Caco-2 (cell line): ENCODE measurements around the gene ACTA1. TPM values are rescaled to one million over a fixed set of nuclear protein-coding genes. Genes with fewer than 3 reads are reported as not detected.

Experiments used
- BruUV-seq: library from RNA; stranded (reverse); fragments of 400-500 nt; replicated peaks from 2 replicates; lab custom pipeline; 2021; lab: Mats Ljungman, UMichigan
- CTCF ChIA-PET: fragments of 300-600 bp; sonication (Branson Sonifier 250); formaldehyde crosslinking; loops from one replicate; lab custom pipeline; 2022; ENCODE audit warnings: antibody characterized with exemption; lab: Charles Lee
- POLR2A ChIA-PET: fragments of 300-600 bp; sonication (Branson Sonifier 250); formaldehyde crosslinking; loops from one replicate; lab custom pipeline; 2022; ENCODE audit warnings: antibody characterized with exemption; lab: Charles Lee
- DNase-seq, 2 experiments: peaks; one replicate each; pipeline versions ENCODE4 v3.0.0 to v3.0.0-alpha.2; 2020 to 2022
- H3K27me3 ChIP-seq: replicated peaks from 2 replicates; pipeline ENCODE4 v1.6.0; 2011; ENCODE audit warnings: low read length; ENCODE audit not compliant: control insufficient read depth, insufficient read depth
- H3K36me3 ChIP-seq: 2 replicates; pipeline ENCODE4 v1.5.1; 2011; ENCODE audit warnings: low read length; ENCODE audit not compliant: control insufficient read depth, insufficient read depth
- H3K4me1 ChIP-seq: fragments of 250-450 bp; sonication (Bioruptor Pico); 2 replicates; pipeline ENCODE4 v1.5.1; 2020; ENCODE audit warnings: mild to moderate bottlenecking
- H3K4me3 ChIP-seq: 2 replicates; pipeline ENCODE4 v1.5.1; 2011; ENCODE audit warnings: low read depth, mild to moderate bottlenecking, control low read depth, low read length
- H3K9me3 ChIP-seq: fragments of 250-450 bp; sonication (Bioruptor Pico); 2 replicates; pipeline ENCODE4 v1.5.1; 2020; ENCODE audit warnings: mild to moderate bottlenecking, moderate library complexity
- H3K27ac Mint-ChIP-seq: one replicate; pipeline ENCODE4 v1.8.0; 2022; ENCODE audit warnings: mixed read lengths; ENCODE audit not compliant: unreplicated experiment
- H3K27me3 Mint-ChIP-seq: one replicate; pipeline ENCODE4 v1.8.0; 2022; ENCODE audit warnings: mixed read lengths; ENCODE audit not compliant: insufficient read depth, unreplicated experiment
- H3K36me3 Mint-ChIP-seq: one replicate; pipeline ENCODE4 v1.8.0; 2022; ENCODE audit warnings: mild to moderate bottlenecking, mixed read lengths; ENCODE audit not compliant: insufficient read depth, unreplicated experiment
- H3K4me1 Mint-ChIP-seq: one replicate; pipeline ENCODE4 v1.8.0; 2022; ENCODE audit warnings: low read depth, mixed read lengths; ENCODE audit not compliant: unreplicated experiment
- H3K4me3 Mint-ChIP-seq: one replicate; pipeline ENCODE4 v1.8.0; 2022; ENCODE audit warnings: mild to moderate bottlenecking, moderate library complexity, mixed read lengths; ENCODE audit not compliant: unreplicated experiment
- H3K9me3 Mint-ChIP-seq: one replicate; pipeline ENCODE4 v1.8.0; 2022; ENCODE audit warnings: mixed read lengths; ENCODE audit not compliant: unreplicated experiment
- CTCF ChIP-seq, 2 experiments: fragments of 200-600 bp in 1 of 2; IDR thresholded peaks; 1 replicate in 1 of 2; 2 replicates in 1 of 2; pipeline versions ENCODE4 v1.5.1 to v1.8.0; 2011 to 2022; ENCODE audit warnings: antibody characterized with exemption in 1 of 2, control low read depth in 1 of 2, inconsistent platforms in 1 of 2, low read depth in 1 of 2, low read length in 1 of 2, mild to moderate bottlenecking in 1 of 2, moderate library complexity in 1 of 2; ENCODE audit not compliant: insufficient read depth in 1 of 2, severe bottlenecking in 1 of 2, unreplicated experiment in 1 of 2
- intact Hi-C: fragments of 100-400 bp; cut with micrococcal nuclease; formaldehyde crosslinking; loops from one replicate; pipeline ENCODE4 v1.10.0; 2022; ENCODE audit not compliant: unreplicated experiment
- total RNA-seq: library from RNA; stranded (reverse); gene quantifications from 2 replicates; pipeline ENCODE4 v1.2.3, GENCODE V29; 2022

The ACTA1 gene
- total RNA-seq, 1 experiment from 2014 or later = 5.1 TPM

GRCh38 chr1:229436201-229436600 is 2.3 kb upstream of the ACTA1 start:
- no peak overlapping the region for H3K4me3 Mint-ChIP-seq
- H3K36me3 Mint-ChIP-seq = peaks cover 21% of the 10 kb centered on the region
- DNase-seq = no peak
- Histone ChIP-seq H3K4me1 (no peaks in the 10 kb centered on the region), H3K27me3 (no peaks in the 10 kb centered on the region), H3K36me3 (no peaks in the 10 kb centered on the region; the same call in 1 of the 2 replicates), H3K9me3 (no peaks in the 10 kb centered on the region), H3K4me3 (no peak overlapping the region)
- H3K4me1 Mint-ChIP-seq = no peaks in the 10 kb centered on the region
- intact Hi-C loops = no loop called here
- H3K27ac Mint-ChIP-seq = no peak overlapping the region
- ChIA-PET CTCF (interaction anchor here (0.8 kb wide), 1 partner anchor 15 kb away, joined by 3 read pairs; no protein-coding TSS in a partner anchor), POLR2A (no interaction called here)
- TF ChIP-seq CTCF (IDR thresholded peaks at IDR 0.05; ENCODE audit: insufficient read depth in 1 of 2, low read depth in 1 of 2, low read length in 1 of 2, severe bottlenecking in 1 of 2, unreplicated experiment in 1 of 2) = no peak
- H3K27me3 Mint-ChIP-seq = no peaks in the 10 kb centered on the region
- H3K9me3 Mint-ChIP-seq = no peaks in the 10 kb centered on the region
- no TSS peak for BruUV-seq

DNA sequence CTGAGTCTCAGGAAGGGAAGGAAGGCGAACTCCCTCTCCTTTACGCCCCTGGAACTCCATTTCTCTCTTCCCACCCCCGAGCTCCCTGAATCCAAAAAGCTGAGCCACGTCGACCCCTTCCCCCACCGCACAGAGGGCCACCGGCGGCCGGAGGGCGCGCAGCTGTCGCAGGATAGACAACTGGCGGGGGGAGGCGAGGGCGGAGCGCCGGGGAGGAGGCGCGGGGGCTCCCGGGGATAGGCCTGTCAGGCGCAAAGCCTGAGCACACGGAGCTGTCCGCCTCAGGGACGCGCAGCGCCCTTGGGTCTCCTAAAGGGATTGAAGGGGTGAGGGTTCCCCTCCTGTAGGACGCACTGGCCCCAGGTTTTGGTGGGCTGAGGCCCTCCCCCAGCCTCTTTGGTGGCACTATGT is 752 bp upstream of the ACTA1 start:
- no TSS peak for BruUV-seq
- Histone ChIP-seq H3K4me3 (peak overlapping the region; percentile 10), H3K27me3 (no peaks in the 10 kb centered on the region), H3K9me3 (no peaks in the 10 kb centered on the region), H3K4me1 (no peaks in the 10 kb centered on the region), H3K36me3 (no peaks in the 10 kb centered on the region)
- Mint-ChIP-seq H3K4me1 (no peaks in the 10 kb centered on the region), H3K4me3 (peak overlapping the region; percentile 65), H3K27me3 (no peaks in the 10 kb centered on the region), H3K27ac (no peak overlapping the region), H3K36me3 (peaks cover 7% of the 10 kb centered on the region), H3K9me3 (no peaks in the 10 kb centered on the region)
- intact Hi-C loops = no loop called here
- no peak for DNase-seq
- TF ChIP-seq CTCF (IDR thresholded peaks at IDR 0.05; ENCODE audit: insufficient read depth in 1 of 2, low read depth in 1 of 2, low read length in 1 of 2, severe bottlenecking in 1 of 2, unreplicated experiment in 1 of 2) = no peak
- ChIA-PET CTCF (no interaction called here), POLR2A (no interaction called here)

DNA sequence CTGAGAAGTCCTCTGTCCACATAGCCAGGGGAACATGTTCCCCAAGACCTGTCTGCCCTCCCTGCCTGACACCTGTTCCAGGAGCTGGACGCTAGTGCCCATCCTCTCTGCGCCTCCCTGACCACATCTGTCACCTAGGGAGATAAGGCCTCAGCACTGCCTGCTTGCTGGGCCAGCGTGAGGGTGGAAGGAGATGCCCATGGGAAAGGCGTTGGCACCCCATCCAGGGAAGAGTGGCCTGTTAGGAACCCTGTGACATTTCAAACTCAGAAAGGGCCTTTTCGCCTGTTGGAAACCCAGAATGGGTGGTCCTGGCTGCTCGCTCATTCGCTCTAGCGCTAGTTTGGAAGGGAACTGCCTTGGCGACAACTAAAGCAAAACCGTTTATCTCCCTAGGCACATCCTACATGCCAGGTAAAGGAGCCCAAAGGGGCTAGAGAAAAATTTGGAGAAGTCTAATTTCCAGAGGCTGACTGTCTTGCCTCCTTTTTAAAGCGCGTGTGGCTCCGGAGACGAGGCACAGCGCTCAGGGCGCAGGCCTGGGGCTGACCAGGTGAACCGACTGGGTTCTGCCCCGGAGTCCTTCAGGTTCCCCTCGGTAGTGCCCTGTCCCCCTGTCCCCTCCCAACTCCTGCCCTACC is 410 bp downstream of the ACTA1 start:
- ChIA-PET POLR2A (no interaction called here), CTCF (no interaction called here)
- H3K27me3 ChIP-seq = no peaks in the 10 kb centered on the region
- H3K36me3 Mint-ChIP-seq = peaks cover under 1% of the 10 kb centered on the region
- H3K9me3 Mint-ChIP-seq = no peaks in the 10 kb centered on the region
- H3K36me3 ChIP-seq = no peaks in the 10 kb centered on the region
- no peaks in the 10 kb centered on the region for H3K4me1 ChIP-seq
- H3K4me1 Mint-ChIP-seq = no peaks in the 10 kb centered on the region
- no peak overlapping the region for H3K4me3 ChIP-seq
- peak overlapping the region; percentile 65 for H3K4me3 Mint-ChIP-seq
- no peak overlapping the region for H3K27ac Mint-ChIP-seq
- no peaks in the 10 kb centered on the region for H3K9me3 ChIP-seq
- H3K27me3 Mint-ChIP-seq = no peaks in the 10 kb centered on the region
- BruUV-seq = no TSS peak
- intact Hi-C loops = no loop called here
- TF ChIP-seq CTCF (IDR thresholded peaks at IDR 0.05; ENCODE audit: insufficient read depth in 1 of 2, low read depth in 1 of 2, low read length in 1 of 2, severe bottlenecking in 1 of 2, unreplicated experiment in 1 of 2) = no peak
- DNase-seq = no peak
